Measurements from ENCODE around the gene FLRT3.

The FLRT3 gene

GRCh38 chr20:14337400-14338171 lies at the start of gene FLRT3:
FLRT3 (minus strand) TSS chr20:14337612; CDS start chr20:14327506, 10,106 bp downstream.
- no peak for DNase-seq (ENCODE audit: low read depth, low spot score)

GRCh38 chr20:14386726-14387125 lies 49.3 kb upstream of the FLRT3 start:
- no peak for DNase-seq (ENCODE audit: low read depth, low spot score)

- no peak for DNase-seq (ENCODE audit: low read depth, low spot score)
These were observed 47.8 kb upstream of the FLRT3 start for GRCh38 chr20:14385176-14385740.

DNA sequence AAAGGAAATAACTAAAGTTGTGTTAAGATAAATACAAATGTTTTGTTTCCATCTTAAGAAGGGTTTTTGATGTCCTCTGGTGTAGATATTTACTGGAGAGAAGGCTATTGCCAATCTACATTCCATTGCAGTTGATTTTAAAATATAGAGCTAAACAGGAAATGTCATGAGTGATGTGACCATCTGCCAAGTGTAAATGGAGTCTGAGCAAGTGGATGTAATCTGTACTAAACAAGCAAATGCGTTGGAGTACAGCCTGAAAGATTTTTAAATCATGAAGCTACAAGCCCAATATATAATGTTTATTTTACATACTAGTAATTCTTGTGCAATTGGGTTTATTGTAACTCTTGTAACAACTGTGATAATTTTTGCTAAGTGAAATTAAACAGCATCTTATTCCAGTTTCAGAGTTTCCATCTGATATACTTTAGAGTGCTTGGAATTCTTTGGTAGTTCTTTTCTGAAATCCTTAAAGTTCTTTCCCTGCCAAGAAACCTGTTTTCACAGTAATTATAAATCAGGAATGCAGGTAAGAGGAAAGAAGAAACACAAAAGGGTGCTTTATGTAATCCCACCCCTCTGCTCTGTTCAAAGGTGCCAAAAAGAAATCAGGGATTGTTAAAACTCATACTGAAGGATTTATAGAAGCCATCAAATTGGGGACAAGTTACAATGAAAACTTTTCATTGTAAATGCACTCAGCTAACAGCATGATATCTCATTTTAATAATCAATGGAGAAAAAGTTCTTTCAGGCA lies 47.2 kb upstream of the FLRT3 start:
- DNase-seq (ENCODE audit: low read depth, low spot score) = no peak

DNA sequence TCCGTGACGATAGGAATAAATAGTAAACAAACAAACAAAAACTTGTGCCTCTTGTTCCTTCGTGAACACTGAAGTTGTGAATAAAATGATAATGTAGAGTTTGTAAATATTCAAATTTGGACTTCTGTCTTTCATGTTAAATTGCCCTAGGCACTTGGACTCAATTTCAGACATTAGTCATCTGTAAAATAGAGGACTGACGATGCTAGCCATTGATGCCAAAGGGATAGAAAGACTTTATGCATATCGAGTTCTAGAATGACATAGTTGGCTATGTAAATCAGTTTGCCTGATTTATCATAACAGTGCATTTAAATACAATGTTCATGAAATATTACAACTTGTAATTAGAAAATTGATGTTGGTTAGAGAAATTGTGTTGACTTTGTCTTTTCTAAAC lies 45.9 kb upstream of the FLRT3 start:
- no peak for DNase-seq (ENCODE audit: low read depth, low spot score)

DNA sequence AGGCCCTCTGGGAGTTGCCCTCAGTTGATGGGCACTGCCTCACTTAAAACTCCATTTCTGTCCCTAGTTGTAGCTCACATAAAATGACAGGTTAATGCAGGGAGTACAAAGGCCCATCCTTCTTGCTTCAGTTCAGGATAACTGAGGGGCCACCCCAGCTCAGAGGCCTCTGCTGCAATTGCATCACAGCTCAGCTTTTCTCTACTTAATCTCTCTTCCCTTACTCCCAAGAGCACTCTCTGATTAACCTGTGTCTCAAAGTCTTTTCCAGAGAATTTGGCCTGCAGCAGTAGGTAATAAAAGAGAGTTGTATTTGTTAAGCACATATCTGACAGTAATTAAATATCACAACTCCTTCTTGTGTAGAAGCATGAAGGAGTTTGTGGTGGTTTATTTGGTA lies 40.9 kb upstream of the FLRT3 start:
- no peak for DNase-seq (ENCODE audit: low read depth, low spot score)

GRCh38 chr20:14375416-14375985 lies 38.1 kb upstream of the FLRT3 start:
- DNase-seq (ENCODE audit: low read depth, low spot score) = no peak

DNA sequence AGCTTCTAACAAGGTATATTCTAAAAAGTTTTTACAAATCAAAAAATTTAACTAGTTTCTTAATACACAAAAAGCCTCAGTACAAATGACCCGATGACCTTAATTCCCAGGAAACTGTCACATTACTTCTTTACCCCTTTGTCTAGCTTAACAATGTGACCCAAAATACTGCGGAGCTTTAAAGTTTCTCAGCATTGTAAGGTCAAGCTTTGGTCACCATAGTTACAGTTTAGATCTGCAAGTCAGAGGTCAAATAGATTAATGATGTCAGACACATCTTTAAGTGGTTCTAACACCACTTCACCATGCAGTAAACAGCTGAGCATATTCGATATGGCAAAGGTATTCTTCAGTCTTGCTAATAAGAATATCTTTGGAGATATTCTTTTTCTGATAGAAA lies 36.8 kb upstream of the FLRT3 start:
- DNase-seq (ENCODE audit: low read depth, low spot score) = no peak

DNA sequence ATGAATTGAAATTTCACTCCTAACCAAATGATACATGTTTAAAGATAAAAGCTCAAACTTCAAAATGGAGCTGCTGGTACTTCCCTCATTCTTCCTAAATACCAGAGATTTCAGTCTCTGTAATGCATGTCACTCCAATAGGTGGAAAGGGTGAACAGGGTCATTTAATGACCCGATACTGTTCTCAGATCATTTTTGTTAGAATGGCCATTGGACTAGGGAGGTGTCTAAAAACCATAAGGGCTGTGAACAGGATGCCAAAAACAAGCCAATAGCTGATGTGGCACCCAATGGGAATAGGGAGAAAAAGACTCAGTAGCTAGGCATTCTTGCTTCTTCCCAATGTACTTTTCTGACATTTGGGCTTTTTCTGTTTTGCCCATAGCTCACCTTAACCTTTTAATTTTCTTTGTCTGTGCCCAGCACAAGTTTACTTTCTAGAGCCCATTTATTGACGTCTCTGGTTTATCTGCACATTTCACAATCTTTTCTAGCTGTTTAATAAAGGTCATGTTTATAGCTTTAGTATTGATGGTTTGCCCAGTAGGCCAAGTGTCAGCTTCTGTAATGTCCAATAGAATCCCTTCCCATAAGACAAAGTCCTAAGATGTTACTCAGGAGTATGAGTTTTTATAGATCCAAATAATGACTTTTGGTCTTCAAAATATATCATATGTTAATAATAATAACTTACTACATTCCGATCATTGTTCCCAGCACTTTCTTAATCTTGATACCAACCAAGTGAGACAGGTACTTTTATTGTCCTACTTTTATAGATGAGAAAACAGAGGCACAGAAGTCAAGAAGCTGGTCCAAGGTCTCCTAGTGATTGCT lies 24.3 kb upstream of the FLRT3 start:
- DNase-seq (ENCODE audit: low read depth, low spot score) = no peak

- DNase-seq (ENCODE audit: low read depth, low spot score) = no peak
These were observed 23.0 kb upstream of the FLRT3 start for GRCh38 chr20:14360416-14360815.

GRCh38 chr20:14355791-14356190 lies 18.4 kb upstream of the FLRT3 start:
- DNase-seq (ENCODE audit: low read depth, low spot score) = no peak

DNA sequence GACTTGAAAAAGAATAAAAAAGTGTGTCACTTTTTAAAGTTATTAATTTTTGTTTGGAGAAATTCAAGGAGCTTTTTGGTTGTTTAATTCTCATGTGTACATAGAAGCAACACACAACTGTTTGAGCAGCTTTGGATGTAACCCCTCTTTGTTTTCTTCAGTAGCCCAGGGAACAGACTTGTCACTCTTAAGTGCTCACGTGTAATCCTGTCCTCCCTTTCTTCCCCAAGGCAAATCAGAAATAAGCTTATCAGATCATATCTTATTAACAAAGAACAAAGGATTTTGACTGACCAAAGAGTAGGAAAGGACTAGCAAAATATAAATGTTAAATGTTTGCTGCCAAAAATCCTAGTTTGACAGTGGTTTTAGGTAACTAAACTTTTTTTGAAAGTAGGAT lies 7.3 kb upstream of the FLRT3 start:
- no peak for DNase-seq (ENCODE audit: low read depth, low spot score)

GRCh38 chr20:14343491-14344065 lies 6.2 kb upstream of the FLRT3 start:
- no peak for DNase-seq (ENCODE audit: low read depth, low spot score)

DNA sequence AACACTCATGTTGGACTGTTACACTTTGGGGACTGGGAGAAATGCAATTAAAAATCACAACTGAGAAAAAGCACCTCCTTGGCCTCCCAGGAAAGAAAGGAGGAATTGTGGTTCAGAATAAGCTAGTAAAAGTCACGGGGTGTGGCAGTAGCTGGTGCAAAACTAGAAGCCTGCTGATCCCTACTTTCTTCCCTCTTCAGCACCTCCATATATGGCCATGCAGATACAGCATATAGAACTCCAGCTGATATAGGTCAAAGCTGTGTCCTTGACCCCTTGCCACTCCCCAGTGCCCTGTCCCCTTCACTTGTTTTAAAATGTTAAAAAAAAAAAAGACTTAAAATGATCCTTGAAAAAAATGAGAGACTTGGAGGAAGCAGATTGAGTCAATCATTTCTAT lies 5.5 kb upstream of the FLRT3 start:
- no peak for DNase-seq (ENCODE audit: low read depth, low spot score)

GRCh38 chr20:14341801-14342200 lies 4.4 kb upstream of the FLRT3 start:
- DNase-seq (ENCODE audit: low read depth, low spot score) = no peak

GRCh38 chr20:14336686-14337085 lies 726 bp downstream of the FLRT3 start:
- DNase-seq (ENCODE audit: low read depth, low spot score) = no peak

DNA sequence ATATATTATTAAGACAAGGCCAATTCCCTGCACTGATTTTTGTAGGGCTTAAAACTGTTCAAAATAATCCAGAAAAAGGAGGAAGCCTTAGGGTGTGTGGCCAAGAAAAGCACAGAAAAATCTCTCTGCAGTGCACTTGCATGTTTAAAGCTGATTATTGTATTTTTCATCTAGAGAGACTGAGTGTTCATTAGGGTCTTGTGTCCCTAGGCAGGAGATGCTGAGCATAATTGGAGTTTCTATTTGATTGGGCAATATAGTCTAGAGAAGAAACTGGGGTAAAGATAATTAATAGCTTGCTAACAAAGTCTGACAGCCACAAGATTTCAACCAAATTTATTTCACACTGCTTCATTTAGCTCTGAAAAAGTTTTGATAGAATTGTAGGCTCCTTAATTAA lies 2.4 kb downstream of the FLRT3 start:
- DNase-seq (ENCODE audit: low read depth, low spot score) = no peak

- DNase-seq (ENCODE audit: low read depth, low spot score) = no peak
These were observed 3.0 kb downstream of the FLRT3 start for GRCh38 chr20:14334306-14334930.

DNA sequence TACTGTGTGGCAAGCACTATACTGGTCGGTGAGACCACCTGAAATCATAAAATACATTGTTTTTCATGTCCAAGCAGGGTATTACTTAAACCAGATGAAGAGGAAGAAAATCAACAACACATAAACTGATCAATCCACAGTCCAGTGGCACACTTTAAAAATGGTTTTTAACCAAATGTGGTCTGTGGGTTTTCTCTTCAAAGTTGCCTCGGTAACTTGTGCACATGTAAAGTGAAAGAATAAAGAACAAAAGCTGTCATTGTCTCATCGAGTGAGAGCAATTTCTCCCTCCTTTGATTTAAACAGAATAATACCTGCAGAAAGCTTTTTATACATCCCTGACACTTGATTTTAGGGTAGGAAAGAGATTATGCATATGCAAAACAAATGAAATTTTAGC lies 3.7 kb downstream of the FLRT3 start:
- DNase-seq (ENCODE audit: low read depth, low spot score) = no peak

DNA sequence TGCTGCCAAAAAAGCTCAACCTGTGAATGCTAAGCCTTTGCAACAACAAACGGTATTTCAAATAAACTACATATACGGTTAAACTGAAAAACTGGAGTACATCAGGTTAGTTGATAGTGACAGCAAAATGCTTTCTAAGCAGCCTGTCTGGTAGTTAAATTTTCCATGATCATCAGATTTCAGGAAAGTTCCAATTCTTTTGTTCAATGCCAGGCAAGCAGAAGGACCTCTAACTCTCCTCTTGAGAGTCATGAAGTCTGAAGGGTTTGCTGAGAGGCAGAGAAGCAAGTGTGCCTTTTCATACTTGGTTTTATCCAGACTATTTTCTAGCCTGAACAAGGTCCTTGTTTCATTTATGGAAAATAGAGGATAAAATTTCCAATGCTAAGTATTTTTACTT lies 4.5 kb downstream of the FLRT3 start:
- DNase-seq (ENCODE audit: low read depth, low spot score) = no peak

DNA sequence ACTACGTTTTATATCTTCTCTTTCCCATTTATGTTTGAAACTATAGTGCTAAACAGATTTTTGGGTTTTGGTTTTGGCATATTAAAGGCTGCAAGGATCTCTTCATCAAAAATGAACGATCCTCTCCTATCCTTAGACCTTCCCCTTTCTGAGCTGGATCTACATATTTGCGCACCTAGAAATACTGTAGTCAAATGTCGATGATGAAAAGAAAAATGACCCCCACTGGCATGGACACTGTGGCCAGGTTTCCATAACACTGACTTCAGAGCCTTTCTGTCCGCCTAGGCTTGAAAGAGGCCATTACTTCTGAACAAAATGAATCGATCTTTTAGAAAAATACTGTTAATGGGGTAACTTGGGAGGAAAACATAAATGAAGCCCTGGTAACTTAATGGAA lies 5.8 kb downstream of the FLRT3 start:
- DNase-seq (ENCODE audit: low read depth, low spot score) = no peak
